ENCODE results near the gene STARD10.

Gene STARD10

DNA sequence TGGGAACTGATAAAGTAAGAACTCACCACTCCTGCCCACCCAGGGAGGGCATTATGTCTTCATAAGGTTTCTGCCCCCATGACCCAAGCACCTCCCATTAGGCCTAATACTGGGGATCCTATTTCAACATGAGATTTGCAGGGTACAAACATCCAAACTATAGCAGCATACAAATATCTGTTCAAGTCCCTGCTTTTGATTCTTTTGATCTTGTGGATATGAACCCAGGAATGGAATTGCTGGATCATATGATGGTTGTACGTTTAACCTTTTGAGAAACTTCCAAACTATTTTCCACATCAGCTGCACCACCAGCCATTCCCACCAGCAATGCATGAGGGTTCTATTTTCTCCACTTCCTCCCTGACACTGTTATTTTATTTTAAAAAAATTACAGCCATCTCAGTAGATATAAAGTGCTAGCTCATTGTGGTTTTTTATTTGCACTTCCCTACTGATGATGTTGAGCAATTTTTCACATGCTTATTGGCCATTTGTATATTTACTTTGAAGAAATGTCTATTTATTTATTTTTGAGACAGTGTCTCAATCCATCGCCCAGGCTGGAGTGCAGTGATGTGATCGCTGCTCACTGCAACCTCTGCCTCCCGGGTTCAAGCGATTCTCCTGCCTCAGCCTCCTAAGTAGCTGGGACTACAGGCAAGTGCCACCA is 13.3 kb upstream of the STARD10 start:
- TF ChIP-seq CTCF (IDR thresholded peaks at IDR 0.05): no peak

GRCh38 chr11:72805216-72805615 is 11.4 kb upstream of the STARD10 start:
- TF ChIP-seq CTCF (IDR thresholded peaks at IDR 0.05): no peak

DNA sequence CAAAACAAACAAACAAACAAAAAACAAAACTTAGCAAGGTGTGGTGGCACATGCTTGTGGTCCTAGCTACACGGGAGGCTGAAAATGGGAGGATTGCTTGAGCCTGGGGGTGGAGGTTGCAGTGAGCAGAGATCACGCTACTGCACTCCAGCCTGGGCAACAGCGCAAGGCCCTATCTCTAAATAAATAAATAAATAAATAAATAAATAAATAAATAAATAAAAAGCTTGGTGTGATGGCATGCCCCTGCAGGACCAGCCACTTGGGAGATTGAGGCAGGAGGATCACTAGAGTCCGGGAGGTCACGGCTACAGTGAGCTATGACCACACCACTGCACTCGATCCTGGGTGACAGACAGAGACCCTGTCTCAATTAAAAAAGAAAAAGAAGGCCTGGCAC is 9.0 kb upstream of the STARD10 start:
- TF ChIP-seq CTCF (IDR thresholded peaks at IDR 0.05): no peak

DNA sequence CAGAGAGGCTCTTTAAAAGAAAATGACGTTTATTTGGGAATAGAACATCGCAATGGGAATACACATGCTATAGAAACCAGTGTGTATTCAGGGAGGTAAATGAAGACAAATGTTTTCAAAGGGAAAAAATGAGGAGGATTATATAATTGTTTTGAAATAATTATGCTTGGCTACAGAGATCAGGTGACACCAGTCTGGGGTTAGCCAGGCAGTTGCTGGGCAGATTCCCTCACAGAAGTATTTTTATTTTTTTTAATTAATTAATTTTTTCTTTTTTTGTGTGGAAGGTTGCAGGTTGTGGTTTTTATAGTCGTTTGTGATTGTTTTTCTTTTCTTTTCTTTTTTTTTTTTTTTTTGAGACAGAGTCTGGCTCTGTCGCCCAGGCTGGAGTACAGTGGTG is 5.6 kb upstream of the STARD10 start:
- no peak for TF ChIP-seq CTCF (IDR thresholded peaks at IDR 0.05)

- TF ChIP-seq CTCF (IDR thresholded peaks at IDR 0.05): no peak
These were observed 4.5 kb upstream of the STARD10 start for GRCh38 chr11:72798361-72798760.

DNA sequence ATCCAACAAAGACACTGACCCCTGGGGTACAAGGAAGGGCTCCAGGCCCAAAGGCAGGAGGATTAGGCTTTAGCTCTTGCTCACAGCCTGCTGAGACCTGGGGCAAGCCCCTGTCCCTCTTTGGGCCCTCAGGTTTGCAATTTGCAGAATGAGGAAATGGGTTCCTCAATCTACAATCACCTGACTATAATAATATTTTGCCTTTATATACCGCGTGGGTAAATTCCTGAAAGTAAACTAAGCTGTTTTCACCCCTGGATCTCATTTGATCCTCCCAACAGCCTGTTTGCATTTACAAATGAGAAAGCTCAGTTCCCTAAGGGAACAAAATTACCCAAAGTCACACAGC is 797 bp downstream of the STARD10 start:
- TF ChIP-seq CTCF (IDR thresholded peaks at IDR 0.05): no peak

DNA sequence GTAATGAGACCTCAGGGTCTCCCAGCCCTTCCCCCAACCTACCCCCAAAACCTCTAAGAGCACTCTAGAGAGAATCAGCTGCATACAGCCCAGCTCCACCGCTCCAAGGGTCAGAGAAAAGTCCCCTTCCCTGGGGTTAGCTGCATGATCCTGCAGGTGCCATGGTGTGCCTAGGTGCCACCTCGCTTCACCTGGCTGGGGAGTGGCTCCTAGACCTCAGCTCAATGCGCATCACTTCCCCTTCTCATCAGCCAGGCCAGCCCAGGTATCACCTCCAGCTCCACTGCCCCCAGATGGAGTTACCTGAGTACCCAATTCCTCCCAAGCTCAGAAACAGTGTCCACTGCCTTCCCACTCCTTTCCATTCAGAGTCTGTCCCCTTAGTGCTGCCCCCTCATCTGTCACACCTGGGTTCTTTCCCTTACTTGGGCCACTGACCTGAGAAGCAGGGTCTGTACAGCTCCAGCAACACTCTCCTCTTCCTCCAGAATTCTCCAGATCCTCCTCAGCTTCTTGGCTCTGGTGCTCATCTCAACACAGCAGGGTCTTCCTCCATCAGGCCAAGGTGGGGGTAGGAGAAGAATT is 1.3 kb downstream of the STARD10 start:
- TF ChIP-seq CTCF (IDR thresholded peaks at IDR 0.05): no peak
